Fibroblast of pulmonary artery (primary cell): ENCODE data around the gene FOXA1.

Experiments
- DNase-seq: peaks from one replicate; pipeline ENCODE4 v3.0.0-alpha.2; 2010; ENCODE audit warnings: low read depth
- H3K4me3 ChIP-seq: replicated peaks from 2 replicates; pipeline ENCODE4 v1.5.1; 2011; ENCODE audit warnings: low read depth, mild to moderate bottlenecking, control low read depth, low read length, moderate library complexity
- CTCF ChIP-seq: IDR thresholded peaks from 2 replicates; pipeline ENCODE4 v1.5.1; 2011; ENCODE audit warnings: mild to moderate bottlenecking, control low read depth, low read length, inconsistent platforms; ENCODE audit errors: missing control alignments

Gene FOXA1

GRCh38 chr14:37539992-37540391 is 55.1 kb downstream of the FOXA1 start:
- DNase-seq, result no peak
- no peak for TF ChIP-seq CTCF
- H3K4me3 ChIP-seq, result no peak overlapping the region
